ENCODE measurements around the gene CERKL.

- TF ChIP-seq CTCF (IDR thresholded peaks at IDR 0.05; ENCODE audit: low read length) (no peak), EZH2 (IDR thresholded peaks at IDR 0.05; ENCODE audit: borderline replicate concordance, low read length) (no peak)
Observed at GRCh38 chr2:181594322-181594721, 62.6 kb downstream of the CERKL start.

All from OCI-LY1 (cell line).